ENCODE measurements around the gene PRRG2. TPM values are rescaled to one million over a fixed set of nuclear protein-coding genes. Genes with fewer than 3 reads are reported as not detected.

PRRG2 gene
- total and polyA plus RNA-seq, 2 of the 13 experiments (the other 11 are each of a cell fraction or from before 2014, with no cell fraction given), result 0.66 to 0.82 TPM

DNA sequence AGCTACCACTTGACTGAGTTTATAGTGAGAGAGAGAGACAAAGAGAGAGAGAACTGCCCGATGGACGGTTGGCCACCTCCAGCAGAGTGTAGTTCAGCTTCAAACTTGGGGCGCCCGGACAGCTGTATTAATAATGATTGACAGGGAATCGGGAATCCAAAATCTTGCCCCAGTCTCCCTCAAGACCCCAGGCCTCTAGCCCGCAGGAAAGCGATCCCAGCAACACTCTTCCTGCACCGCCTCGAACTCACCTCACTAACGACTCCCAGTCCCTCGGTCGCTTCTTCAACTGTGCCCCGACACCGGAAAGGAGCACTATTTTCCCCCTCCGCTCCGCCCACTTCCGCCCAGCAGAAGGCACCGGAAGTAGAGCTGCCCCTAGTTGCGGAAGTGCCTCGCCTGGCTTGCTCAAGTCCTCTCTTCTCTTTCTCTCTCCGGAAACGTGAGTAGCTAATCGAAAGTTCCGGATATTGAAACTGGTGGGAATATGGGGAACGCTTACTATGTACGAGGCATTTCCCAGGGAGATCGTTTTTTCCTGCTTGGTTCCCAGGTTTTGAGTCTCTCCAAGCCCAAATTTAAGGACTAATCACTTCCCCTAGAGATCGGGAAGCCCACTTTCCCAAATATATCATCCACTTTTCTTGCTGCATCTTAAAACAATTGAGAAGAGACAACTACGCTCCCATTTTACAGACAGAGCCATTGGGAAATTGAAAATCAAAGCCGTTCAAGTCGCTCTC is 681 bp upstream of the PRRG2 start, which contains the start of gene NOSIP (continued):
- TF ChIP-seq, protein P1, sequence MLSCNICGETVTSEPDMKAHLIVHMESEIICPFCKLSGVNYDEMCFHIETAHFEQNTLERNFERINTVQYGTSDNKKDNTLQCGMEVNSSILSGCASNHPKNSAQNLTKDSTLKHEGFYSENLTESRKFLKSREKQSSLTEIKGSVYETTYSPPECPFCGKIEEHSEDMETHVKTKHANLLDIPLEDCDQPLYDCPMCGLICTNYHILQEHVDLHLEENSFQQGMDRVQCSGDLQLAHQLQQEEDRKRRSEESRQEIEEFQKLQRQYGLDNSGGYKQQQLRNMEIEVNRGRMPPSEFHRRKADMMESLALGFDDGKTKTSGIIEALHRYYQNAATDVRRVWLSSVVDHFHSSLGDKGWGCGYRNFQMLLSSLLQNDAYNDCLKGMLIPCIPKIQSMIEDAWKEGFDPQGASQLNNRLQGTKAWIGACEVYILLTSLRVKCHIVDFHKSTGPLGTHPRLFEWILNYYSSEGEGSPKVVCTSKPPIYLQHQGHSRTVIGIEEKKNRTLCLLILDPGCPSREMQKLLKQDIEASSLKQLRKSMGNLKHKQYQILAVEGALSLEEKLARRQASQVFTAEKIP (CRISPR knock-in tag; IDR thresholded peaks at IDR 0.05; ENCODE audit: borderline replicate concordance), result no peak
- TF ChIP-seq, protein P2, sequence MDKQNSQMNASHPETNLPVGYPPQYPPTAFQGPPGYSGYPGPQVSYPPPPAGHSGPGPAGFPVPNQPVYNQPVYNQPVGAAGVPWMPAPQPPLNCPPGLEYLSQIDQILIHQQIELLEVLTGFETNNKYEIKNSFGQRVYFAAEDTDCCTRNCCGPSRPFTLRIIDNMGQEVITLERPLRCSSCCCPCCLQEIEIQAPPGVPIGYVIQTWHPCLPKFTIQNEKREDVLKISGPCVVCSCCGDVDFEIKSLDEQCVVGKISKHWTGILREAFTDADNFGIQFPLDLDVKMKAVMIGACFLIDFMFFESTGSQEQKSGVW (CRISPR knock-in tag; IDR thresholded peaks at IDR 0.05; ENCODE audit: borderline replicate concordance), result peak; percentile 40; the same call in 1 of the 2 replicates
- TF ChIP-seq E2F5 (CRISPR knock-in tag; conservative IDR thresholded peaks at IDR 0.05), result no peak
- TF ChIP-seq BRF2 (CRISPR knock-in tag; IDR thresholded peaks at IDR 0.05), result 0 out of 2 replicates have a peak, but pooled peaks have one; percentile 20
- 0 out of 2 replicates have a peak, but pooled peaks have one; percentile 51 for TF ChIP-seq RCOR2 (CRISPR knock-in tag; IDR thresholded peaks at IDR 0.05)
- peak; percentile 82; the same call in 1 of the 2 replicates for TF ChIP-seq ZNF580 (CRISPR knock-in tag; IDR thresholded peaks at IDR 0.05; ENCODE audit: borderline replicate concordance, low read depth)
- TF ChIP-seq, protein P3, sequence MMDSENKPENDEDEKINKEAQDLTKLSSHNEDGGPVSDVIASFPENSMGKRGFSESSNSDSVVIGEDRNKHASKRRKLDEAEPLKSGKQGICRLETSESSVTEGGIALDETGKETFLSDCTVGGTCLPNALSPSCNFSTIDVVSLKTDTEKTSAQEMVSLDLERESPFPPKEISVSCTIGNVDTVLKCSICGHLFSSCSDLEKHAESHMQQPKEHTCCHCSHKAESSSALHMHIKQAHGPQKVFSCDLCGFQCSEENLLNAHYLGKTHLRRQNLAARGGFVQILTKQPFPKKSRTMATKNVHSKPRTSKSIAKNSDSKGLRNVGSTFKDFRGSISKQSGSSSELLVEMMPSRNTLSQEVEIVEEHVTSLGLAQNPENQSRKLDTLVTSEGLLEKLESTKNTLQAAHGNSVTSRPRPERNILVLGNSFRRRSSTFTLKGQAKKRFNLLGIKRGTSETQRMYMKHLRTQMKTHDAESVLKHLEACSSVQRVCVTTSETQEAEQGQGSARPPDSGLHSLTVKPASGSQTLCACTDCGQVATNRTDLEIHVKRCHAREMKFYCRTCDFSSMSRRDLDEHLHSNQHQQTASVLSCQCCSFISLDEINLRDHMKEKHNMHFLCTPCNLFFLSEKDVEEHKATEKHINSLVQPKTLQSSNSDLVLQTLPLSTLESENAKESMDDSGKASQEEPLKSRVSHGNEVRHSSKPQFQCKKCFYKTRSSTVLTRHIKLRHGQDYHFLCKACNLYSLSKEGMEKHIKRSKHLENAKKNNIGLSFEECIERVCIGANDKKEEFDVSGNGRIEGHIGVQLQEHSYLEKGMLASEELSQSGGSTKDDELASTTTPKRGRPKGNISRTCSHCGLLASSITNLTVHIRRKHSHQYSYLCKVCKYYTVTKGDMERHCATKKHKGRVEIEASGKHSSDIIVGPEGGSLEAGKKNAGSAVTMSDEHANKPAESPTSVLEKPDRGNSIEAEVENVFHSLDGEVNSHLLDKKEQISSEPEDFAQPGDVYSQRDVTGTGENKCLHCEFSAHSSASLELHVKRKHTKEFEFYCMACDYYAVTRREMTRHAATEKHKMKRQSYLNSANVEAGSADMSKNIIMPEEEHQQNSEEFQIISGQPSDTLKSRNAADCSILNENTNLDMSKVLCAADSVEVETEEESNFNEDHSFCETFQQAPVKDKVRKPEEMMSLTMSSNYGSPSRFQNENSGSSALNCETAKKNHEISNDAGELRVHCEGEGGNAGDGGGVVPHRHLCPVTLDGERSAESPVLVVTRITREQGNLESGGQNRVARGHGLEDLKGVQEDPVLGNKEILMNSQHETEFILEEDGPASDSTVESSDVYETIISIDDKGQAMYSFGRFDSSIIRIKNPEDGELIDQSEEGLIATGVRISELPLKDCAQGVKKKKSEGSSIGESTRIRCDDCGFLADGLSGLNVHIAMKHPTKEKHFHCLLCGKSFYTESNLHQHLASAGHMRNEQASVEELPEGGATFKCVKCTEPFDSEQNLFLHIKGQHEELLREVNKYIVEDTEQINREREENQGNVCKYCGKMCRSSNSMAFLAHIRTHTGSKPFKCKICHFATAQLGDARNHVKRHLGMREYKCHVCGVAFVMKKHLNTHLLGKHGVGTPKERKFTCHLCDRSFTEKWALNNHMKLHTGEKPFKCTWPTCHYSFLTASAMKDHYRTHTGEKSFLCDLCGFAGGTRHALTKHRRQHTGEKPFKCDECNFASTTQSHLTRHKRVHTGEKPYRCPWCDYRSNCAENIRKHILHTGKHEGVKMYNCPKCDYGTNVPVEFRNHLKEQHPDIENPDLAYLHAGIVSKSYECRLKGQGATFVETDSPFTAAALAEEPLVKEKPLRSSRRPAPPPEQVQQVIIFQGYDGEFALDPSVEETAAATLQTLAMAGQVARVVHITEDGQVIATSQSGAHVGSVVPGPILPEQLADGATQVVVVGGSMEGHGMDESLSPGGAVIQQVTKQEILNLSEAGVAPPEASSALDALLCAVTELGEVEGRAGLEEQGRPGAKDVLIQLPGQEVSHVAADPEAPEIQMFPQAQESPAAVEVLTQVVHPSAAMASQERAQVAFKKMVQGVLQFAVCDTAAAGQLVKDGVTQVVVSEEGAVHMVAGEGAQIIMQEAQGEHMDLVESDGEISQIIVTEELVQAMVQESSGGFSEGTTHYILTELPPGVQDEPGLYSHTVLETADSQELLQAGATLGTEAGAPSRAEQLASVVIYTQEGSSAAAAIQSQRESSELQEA (CRISPR knock-in tag; IDR thresholded peaks at IDR 0.05; ENCODE audit: not compliant biosample characterization), result peak; percentile 38
- peak; percentile 88; the same call in 1 of the 2 replicates for TF ChIP-seq ZNF607 (CRISPR knock-in tag; IDR thresholded peaks at IDR 0.05; ENCODE audit: borderline replicate concordance)
- 0 out of 2 replicates have a peak, but pooled peaks have one; percentile 26 for TF ChIP-seq ZNF335 (CRISPR knock-in tag; IDR thresholded peaks at IDR 0.05)
- peak; percentile 68; the same call in 1 of the 2 replicates for TF ChIP-seq NR2F2 (IDR thresholded peaks at IDR 0.05; ENCODE audit: borderline replicate concordance, low read depth)
- TF ChIP-seq CHD4 (IDR thresholded peaks at IDR 0.05; ENCODE audit: borderline replicate concordance, low read length), result peak; percentile 46; the same call in 1 of the 2 replicates
- TF ChIP-seq ZNF143 (CRISPR knock-in tag; IDR thresholded peaks at IDR 0.05), result peak; percentile 77
- TF ChIP-seq ZNF230 (CRISPR knock-in tag; IDR thresholded peaks at IDR 0.05), result 0 out of 2 replicates have a peak, but pooled peaks have one; percentile 26
- peak; percentile 87 for TF ChIP-seq KMT2A (CRISPR knock-in tag; IDR thresholded peaks at IDR 0.05)
- 0 out of 2 replicates have a peak, but pooled peaks have one; percentile 14 for TF ChIP-seq NFE2 (CRISPR knock-in tag; IDR thresholded peaks at IDR 0.05)

All from HepG2 (cell line).